ENCODE measurements around the gene CYGB. TPM values are rescaled to one million over a fixed set of nuclear protein-coding genes. Genes with fewer than 3 reads are reported as not detected.
A peak's percentile ranks its signal among the peaks of the same experiment; 100 is the strongest.

Gene CYGB
- total and polyA plus RNA-seq, 2 of the 13 experiments (the other 11 are each of a cell fraction or from before 2014, with no cell fraction given) = 18.9 to 27.1 TPM

GRCh38 chr17:76530811-76531485, 6.6 kb downstream of the CYGB start (continued):
- TF ChIP-seq, protein P1, sequence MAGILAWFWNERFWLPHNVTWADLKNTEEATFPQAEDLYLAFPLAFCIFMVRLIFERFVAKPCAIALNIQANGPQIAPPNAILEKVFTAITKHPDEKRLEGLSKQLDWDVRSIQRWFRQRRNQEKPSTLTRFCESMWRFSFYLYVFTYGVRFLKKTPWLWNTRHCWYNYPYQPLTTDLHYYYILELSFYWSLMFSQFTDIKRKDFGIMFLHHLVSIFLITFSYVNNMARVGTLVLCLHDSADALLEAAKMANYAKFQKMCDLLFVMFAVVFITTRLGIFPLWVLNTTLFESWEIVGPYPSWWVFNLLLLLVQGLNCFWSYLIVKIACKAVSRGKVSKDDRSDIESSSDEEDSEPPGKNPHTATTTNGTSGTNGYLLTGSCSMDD (CRISPR knock-in tag; IDR thresholded peaks at IDR 0.05) = 0 out of 2 replicates have a peak, but pooled peaks have one; percentile 16
- TF ChIP-seq CHD2 (IDR thresholded peaks at IDR 0.05; ENCODE audit: low read depth, low read length) = no peak
- TF ChIP-seq ZBTB38 (CRISPR knock-in tag; IDR thresholded peaks at IDR 0.05) = no peak
- peak; percentile 45 for TF ChIP-seq AGO1 (IDR thresholded peaks at IDR 0.05; ENCODE audit: low read depth, low read length, poor library complexity, severe bottlenecking)
- TF ChIP-seq AHR (CRISPR knock-in tag; IDR thresholded peaks at IDR 0.05) = peak; percentile 23; the same call in 1 of the 2 replicates
- no peak for TF ChIP-seq ZNF773 (CRISPR knock-in tag; IDR thresholded peaks at IDR 0.05; ENCODE audit: borderline replicate concordance)
- TF ChIP-seq WIZ (CRISPR knock-in tag; IDR thresholded peaks at IDR 0.05) = no peak
- no peak for TF ChIP-seq CREB1 (IDR thresholded peaks at IDR 0.05)
- TF ChIP-seq CREB1 (CRISPR knock-in tag; IDR thresholded peaks at IDR 0.05) = no peak

- Histone ChIP-seq H3K4me3 (replicated peaks in 1 of 3; ENCODE audit: insufficient read depth in 1 of 3, low read depth in 2 of 3, low read length in 3 of 3) (peak overlapping the region in 1 of 3 experiments; percentile 35; a peak in 1 of 6 replicates), H3K9ac (ENCODE audit: insufficient read depth, low read depth, low read length) (peak overlapping the region; percentile 29), H3K36me3 (replicated peaks in 1 of 2; ENCODE audit: control insufficient read depth in 1 of 2, insufficient read depth in 2 of 2, low read length in 2 of 2) (no peaks in the 10 kb centered on the region), H3K4me1 (ENCODE audit: insufficient read depth, low read length) (peaks cover 91% of the 10 kb centered on the region), H3K9me3 (ENCODE audit: low read length) (no peaks in the 10 kb centered on the region), H3K27ac (ENCODE audit: extremely low read length, insufficient read depth, low read length) (peak overlapping the region; percentile 60), H4K20me1 (ENCODE audit: insufficient read depth, low read length) (no peaks in the 10 kb centered on the region), H3K27me3 (ENCODE audit: control insufficient read depth in 1 of 2, insufficient read depth in 2 of 2, low read length in 2 of 2) (no peaks in the 10 kb centered on the region), H2AFZ (ENCODE audit: low read length) (no peak overlapping the region), H3K79me2 (ENCODE audit: insufficient read depth, low read length) (no peaks in the 10 kb centered on the region), H3K4me2 (ENCODE audit: low read depth, low read length) (peak overlapping the region; percentile 48)
- intact Hi-C loops (cut with micrococcal nuclease; ENCODE audit: unreplicated experiment) = no loop called here
- ATAC-seq (peak; percentile 31), FAIRE-seq (no peak), DNase-seq (ENCODE audit: low spot score) (peak; percentile 39)
- 41% methylated on average over 21 of the region's 23 CpGs for WGBS (ENCODE audit: low lambda C conversion rate)
- ChIA-PET CTCF (ENCODE audit: low intra/inter-chr PET ratio, low total read pairs) (no interaction called here), POLR2A (interaction anchor here (1.0 to 4.0 kb wide), 6 partner anchors 10 to 31 kb away, joined by 3 to 19 read pairs (median 8); partner anchors contain the start of gene PRCD)
- in situ Hi-C loops (cut with HindIII; ENCODE audit: extremely low pct_ligation_motif_present, low pct_unique_long_range_greater_than_20kb) = no loop called here
- no TSS peak for BruUV-seq (replicated peaks)
- 0 out of 2 replicates have a peak, but pooled peaks have one; percentile 30 for TF ChIP-seq ZNF143 (CRISPR knock-in tag; IDR thresholded peaks at IDR 0.05)
- TF ChIP-seq RARA (CRISPR knock-in tag; IDR thresholded peaks at IDR 0.05) = no peak
- no peak; the same call in 1 of the 2 replicates for TF ChIP-seq E2F5 (CRISPR knock-in tag; conservative IDR thresholded peaks at IDR 0.05)
- 0 out of 2 replicates have a peak, but pooled peaks have one; percentile 37 for TF ChIP-seq ZNF737 (CRISPR knock-in tag; IDR thresholded peaks at IDR 0.05; ENCODE audit: borderline replicate concordance)
- TF ChIP-seq NR2C2 (CRISPR knock-in tag; IDR thresholded peaks at IDR 0.05; ENCODE audit: borderline replicate concordance) = no peak
- TF ChIP-seq SALL1 (CRISPR knock-in tag; IDR thresholded peaks at IDR 0.05) = peak; percentile 31; the same call in 1 of the 2 replicates
- 0 out of 2 replicates have a peak, but pooled peaks have one; percentile 41 for TF ChIP-seq CHCHD3 (CRISPR knock-in tag; IDR thresholded peaks at IDR 0.05)
- 0 out of 2 replicates have a peak, but pooled peaks have one; percentile 47 for TF ChIP-seq PHF21A (CRISPR knock-in tag; IDR thresholded peaks at IDR 0.05)
- TF ChIP-seq ZNF432 (CRISPR knock-in tag; IDR thresholded peaks at IDR 0.05; ENCODE audit: borderline replicate concordance) = no peak
- TF ChIP-seq ZNF333 (CRISPR knock-in tag; IDR thresholded peaks at IDR 0.05; ENCODE audit: borderline replicate concordance) = no peak
- no peak for TF ChIP-seq NONO (IDR thresholded peaks at IDR 0.05)
- TF ChIP-seq NONO (CRISPR knock-in tag; conservative IDR thresholded peaks at IDR 0.05) = 0 out of 2 replicates have a peak, but pooled peaks have one; percentile 39
- TF ChIP-seq SAP130 (CRISPR knock-in tag; IDR thresholded peaks at IDR 0.05; ENCODE audit: low read depth) = 0 out of 2 replicates have a peak, but pooled peaks have one; percentile 25
Observed at GRCh38 chr17:76530095-76530723, 7.3 kb downstream of the CYGB start.
